Stomach (tissue), 4 donors: Measurements from ENCODE around the gene SGPL1.

Experiments used
- CTCF ChIP-seq, 7 experiments: fragments of 450-650 bp in 4 of 7; fragments of 200-600 bp in 3 of 7; sonication (generic) in 3 of 7; IDR thresholded peaks; one replicate each; pipeline ENCODE4 v1.5.1; 2016 to 2019; ENCODE audit warnings: antibody characterized with exemption in 7 of 7, control low read depth in 2 of 7, mild to moderate bottlenecking in 1 of 7
- EP300 ChIP-seq: sonication (generic); formaldehyde crosslinking; IDR thresholded peaks from one replicate; pipeline ENCODE4 v1.6.1; 2017; ENCODE audit warnings: antibody characterized with exemption
- POLR2A ChIP-seq, 4 donors: fragments of 450-650 bp; IDR thresholded peaks; one replicate each; pipeline ENCODE4 v1.6.1; 2016; ENCODE audit warnings: antibody characterized with exemption in 4 of 4, control low read depth in 2 of 4, mild to moderate bottlenecking in 1 of 4, moderate library complexity in 1 of 4

DNA sequence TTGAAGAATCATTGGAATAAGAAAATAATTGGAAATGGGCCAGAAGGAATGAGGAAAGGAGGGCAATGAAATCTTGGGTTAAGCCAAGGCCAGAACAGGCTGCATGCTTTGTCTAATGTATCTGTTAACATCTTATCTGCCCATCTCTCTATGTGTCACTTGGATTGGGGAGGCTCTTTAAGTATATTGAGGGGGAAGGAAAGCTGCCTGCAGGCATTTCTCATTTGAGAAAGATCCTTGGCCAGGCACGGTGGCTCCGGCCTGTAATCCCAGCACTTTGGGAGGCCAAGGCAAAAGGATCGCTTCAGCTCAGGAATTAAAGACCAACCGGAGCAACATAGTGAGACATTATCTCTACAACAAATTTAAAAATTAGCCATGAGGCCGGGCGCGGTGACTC, 58.3 kb downstream of the SGPL1 start:
- no peak for TF ChIP-seq EP300
- TF ChIP-seq CTCF (IDR thresholded peaks at IDR 0.05), result no peak
- no peak for TF ChIP-seq POLR2A (IDR thresholded peaks at IDR 0.05)
